Measurements from ENCODE around the gene NDUFAF3. TPM values are rescaled to one million over a fixed set of nuclear protein-coding genes. Genes with fewer than 3 reads are reported as not detected.

The NDUFAF3 gene
- polyA plus RNA-seq, 6 donors from 2014 or later = 124 to 177 (median 143) TPM

DNA sequence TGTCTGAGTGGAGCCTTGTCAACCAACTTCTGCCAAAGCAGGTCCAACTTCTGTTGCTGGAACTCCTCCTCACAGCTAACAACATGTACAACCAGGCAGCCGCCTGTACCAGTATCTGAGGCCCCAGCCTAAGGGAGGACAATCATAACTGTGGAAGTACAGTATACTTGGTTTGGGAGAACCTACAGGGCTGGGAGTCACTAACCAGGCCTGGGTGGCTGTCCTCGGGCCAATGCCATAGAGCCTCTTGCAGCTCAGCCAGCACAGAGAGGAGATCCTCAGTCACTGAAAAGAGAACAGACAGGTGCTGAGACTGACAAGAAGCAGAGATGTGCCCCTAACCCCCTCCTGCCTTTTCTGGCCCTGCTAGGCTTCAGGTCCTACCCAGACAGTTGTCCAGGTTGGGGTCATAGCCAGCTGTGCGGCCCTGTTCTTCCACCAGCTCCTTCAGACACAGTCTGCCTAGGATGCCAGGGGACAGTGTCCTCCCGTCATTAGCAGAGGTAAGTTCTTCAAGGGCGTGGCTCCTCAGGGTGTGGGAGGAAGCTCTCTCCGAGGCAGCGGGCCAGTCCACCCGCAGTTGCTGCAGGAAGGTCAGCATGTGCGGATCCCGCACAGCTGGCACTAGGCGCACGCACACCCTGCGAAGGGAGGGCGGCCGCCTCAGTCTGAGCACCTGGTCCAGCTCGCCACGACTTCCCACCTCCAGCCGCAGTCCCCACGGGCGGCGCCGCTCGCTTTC is 4.5 kb upstream of the NDUFAF3 start:
- DNase-seq (no peak), ATAC-seq (ENCODE audit: low read depth in 2 of 2) (no peak)
- Mint-ChIP-seq H3K4me3 (peak overlapping the region; percentile 87 to 98 (median 95)), H3K4me1 (peaks cover 17 to 51% (median 36%) of the 10 kb centered on the region in 3 donors), H3K36me3 (no peaks in the 10 kb centered on the region), H3K27ac (peak overlapping the region in 4 of 6 donors; percentile 26 to 81 (median 60)), H3K27me3 (no peaks in the 10 kb centered on the region), H3K9me3 (no peaks in the 10 kb centered on the region)

DNA sequence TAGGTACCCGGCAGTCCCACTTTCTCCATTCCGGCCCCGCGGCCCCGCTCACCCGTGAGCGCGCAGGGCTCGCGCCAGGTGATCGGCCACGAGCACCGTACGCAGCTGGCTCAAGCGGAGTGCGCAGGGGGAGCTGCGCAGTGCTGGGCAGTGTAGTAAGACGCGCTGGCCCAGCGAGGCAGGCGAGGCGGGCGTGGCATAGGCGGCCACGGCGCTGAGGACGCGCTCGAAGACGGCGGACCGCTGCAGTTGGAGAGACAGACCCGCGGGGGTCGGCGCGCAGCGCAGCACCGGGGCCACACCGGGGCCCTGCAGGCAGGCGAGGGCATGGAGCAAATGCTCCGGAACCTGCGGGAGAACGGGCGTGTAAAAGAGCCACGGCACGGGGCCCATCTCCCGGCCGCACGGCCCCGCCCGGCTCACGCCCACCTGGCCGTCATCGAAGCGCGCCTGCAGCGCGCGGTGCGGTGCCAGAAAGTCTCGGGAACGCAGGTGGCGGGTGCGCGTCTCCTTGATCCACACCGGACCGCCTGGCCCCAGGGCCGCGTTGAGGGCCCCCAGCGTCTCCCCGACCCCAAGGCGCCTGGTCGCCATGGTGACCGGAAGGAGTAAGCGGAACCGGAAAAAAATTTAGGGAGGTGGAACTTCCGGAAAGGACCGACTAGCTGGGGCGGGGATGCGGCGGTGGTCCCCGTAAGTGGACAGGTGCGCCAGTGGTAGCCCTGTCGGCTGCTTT is 3.8 kb upstream of the NDUFAF3 start, which contains the start of gene DALRD3:
Gene DALRD3, minus strand, starts transcription at position 610 of the 736 bp plus-strand sequence. Its CDS starts 16 bp downstream, at position 594.
- H3K27me3 Mint-ChIP-seq = no peaks in the 10 kb centered on the region
- no peaks in the 10 kb centered on the region for H3K9me3 Mint-ChIP-seq
- H3K4me3 Mint-ChIP-seq = peak within 1 kb of the TSS; percentile 87 to 98 (median 96)
- H3K27ac Mint-ChIP-seq = peak within 1 kb of the TSS; percentile 24 to 98 (median 81)
- DNase-seq = peak; percentile 68
- H3K36me3 Mint-ChIP-seq = no peaks in the 10 kb centered on the region
- peaks cover 19 to 52% (median 38%) of the 10 kb centered on the region in 3 donors for H3K4me1 Mint-ChIP-seq
- peak; percentile 6 to 9 for ATAC-seq (ENCODE audit: low read depth in 2 of 2)

GRCh38 chr3:49018707-49019006 is 3.3 kb upstream of the NDUFAF3 start:
- DNase-seq = no peak
- ATAC-seq (ENCODE audit: low read depth in 2 of 2) = no peak

GRCh38 chr3:49019941-49020329 is 2.0 kb upstream of the NDUFAF3 start:
- ATAC-seq (ENCODE audit: low read depth in 2 of 2) (no peak), DNase-seq (no peak)
- Mint-ChIP-seq H3K9me3 (no peaks in the 10 kb centered on the region), H3K4me3 (peak overlapping the region; percentile 87 to 98 (median 97)), H3K27me3 (no peaks in the 10 kb centered on the region), H3K27ac (peak overlapping the region in 4 of 6 donors; percentile 54 to 98 (median 90)), H3K36me3 (no peaks in the 10 kb centered on the region), H3K4me1 (peaks cover 12 to 59% (median 41%) of the 10 kb centered on the region in 3 donors)

More at GRCh38 chr3:49018707-49019006, 3.3 kb upstream of the NDUFAF3 start:
- no peaks in the 10 kb centered on the region for H3K27me3 Mint-ChIP-seq
- no peaks in the 10 kb centered on the region for H3K36me3 Mint-ChIP-seq
- H3K4me1 Mint-ChIP-seq = peaks cover 19 to 56% (median 38%) of the 10 kb centered on the region in 3 donors
- peak overlapping the region in 3 of 6 donors; percentile 39 to 94 (median 81) for H3K27ac Mint-ChIP-seq
- H3K4me3 Mint-ChIP-seq = peak overlapping the region; percentile 87 to 98 (median 96)
- H3K9me3 Mint-ChIP-seq = no peaks in the 10 kb centered on the region

DNA sequence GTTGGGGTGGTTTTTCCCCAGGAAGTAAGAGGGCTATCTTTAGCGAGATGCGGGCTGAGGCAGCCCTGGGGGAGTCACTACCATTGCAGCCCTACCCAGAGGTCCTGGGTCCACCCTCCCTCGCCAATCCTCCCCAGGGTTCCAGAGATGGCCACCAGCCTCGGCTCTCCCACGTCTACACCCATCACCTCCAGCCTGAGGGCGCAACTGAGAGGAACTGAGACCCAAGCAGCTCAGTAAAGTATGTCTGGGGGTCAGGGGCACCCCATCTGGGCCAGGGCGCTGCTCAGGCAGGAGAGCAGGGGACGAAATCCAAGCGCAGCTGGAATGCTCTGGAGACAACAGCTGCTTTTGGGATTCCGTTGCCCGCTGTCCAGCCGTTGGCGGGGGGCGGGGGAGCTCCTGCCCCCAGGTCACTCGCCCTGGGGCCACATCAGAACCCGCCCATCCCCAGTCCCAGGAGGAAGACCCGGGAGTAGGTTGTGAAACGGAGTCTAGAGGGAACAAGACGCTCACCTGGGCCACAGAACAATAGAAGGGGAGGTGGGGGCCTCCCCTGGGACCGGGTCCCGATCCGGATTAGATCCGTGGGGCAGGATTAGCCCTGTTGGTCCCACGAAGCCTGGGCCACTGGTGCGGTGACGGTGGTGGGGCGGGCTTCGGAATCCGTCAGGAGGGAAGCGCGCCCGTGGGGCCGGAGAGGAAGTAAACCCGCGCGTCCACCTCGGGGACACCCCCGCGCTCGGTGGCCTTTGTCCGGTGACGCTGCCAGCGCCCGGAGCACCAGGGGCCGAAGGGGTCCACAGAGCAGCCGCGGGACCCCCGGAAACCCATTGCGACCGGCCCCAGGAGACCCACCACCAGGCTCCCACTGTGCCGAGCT is 1.4 kb upstream of the NDUFAF3 start:
- Mint-ChIP-seq H3K36me3 (no peaks in the 10 kb centered on the region), H3K27ac (peak overlapping the region; percentile 54 to 98 (median 91)), H3K27me3 (no peaks in the 10 kb centered on the region), H3K9me3 (no peaks in the 10 kb centered on the region), H3K4me3 (peak overlapping the region; percentile 87 to 98 (median 97)), H3K4me1 (peaks cover 18 to 65% (median 43%) of the 10 kb centered on the region in 3 donors)
- ATAC-seq (ENCODE audit: low read depth in 2 of 2) (no peak), DNase-seq (peak; percentile 18)

- DNase-seq (peak; percentile 99), ATAC-seq (ENCODE audit: low read depth in 2 of 2) (peak; percentile 70 to 74)
- H3K27me3 Mint-ChIP-seq = no peaks in the 10 kb centered on the region
- peak overlapping the region; percentile 93 to 99 (median 98) for H3K27ac Mint-ChIP-seq
- peaks cover 22 to 72% (median 49%) of the 10 kb centered on the region in 3 donors for H3K4me1 Mint-ChIP-seq
- peak overlapping the region; percentile 87 to 98 (median 97) for H3K4me3 Mint-ChIP-seq
- H3K36me3 Mint-ChIP-seq = no peaks in the 10 kb centered on the region
- H3K9me3 Mint-ChIP-seq = no peaks in the 10 kb centered on the region
Measured at GRCh38 chr3:49021213-49021812, 608 bp upstream of the NDUFAF3 start.

GRCh38 chr3:49022688-49023171 is 809 bp downstream of the NDUFAF3 start:
- no peaks in the 10 kb centered on the region for H3K9me3 Mint-ChIP-seq
- H3K36me3 Mint-ChIP-seq = no peaks in the 10 kb centered on the region
- peak overlapping the region; percentile 91 to 98 (median 98) for H3K27ac Mint-ChIP-seq
- peak overlapping the region; percentile 89 to 98 (median 96) for H3K4me3 Mint-ChIP-seq
- H3K4me1 Mint-ChIP-seq = peaks cover 29 to 73% (median 60%) of the 10 kb centered on the region in 3 donors
- DNase-seq = no peak
- H3K27me3 Mint-ChIP-seq = no peaks in the 10 kb centered on the region
- no peak for ATAC-seq (ENCODE audit: low read depth in 2 of 2)

- Mint-ChIP-seq H3K27me3 (no peaks in the 10 kb centered on the region), H3K36me3 (no peaks in the 10 kb centered on the region), H3K9me3 (no peaks in the 10 kb centered on the region), H3K27ac (peak overlapping the region in 5 of 6 donors; percentile 15 to 98 (median 63)), H3K4me3 (peak overlapping the region; percentile 42 to 97 (median 77)), H3K4me1 (peaks cover 39 to 82% (median 67%) of the 10 kb centered on the region in 3 donors)
- ATAC-seq (ENCODE audit: low read depth in 2 of 2) (no peak), DNase-seq (no peak)
Measured at GRCh38 chr3:49023775-49024174, 1.9 kb downstream of the NDUFAF3 start.

DNA sequence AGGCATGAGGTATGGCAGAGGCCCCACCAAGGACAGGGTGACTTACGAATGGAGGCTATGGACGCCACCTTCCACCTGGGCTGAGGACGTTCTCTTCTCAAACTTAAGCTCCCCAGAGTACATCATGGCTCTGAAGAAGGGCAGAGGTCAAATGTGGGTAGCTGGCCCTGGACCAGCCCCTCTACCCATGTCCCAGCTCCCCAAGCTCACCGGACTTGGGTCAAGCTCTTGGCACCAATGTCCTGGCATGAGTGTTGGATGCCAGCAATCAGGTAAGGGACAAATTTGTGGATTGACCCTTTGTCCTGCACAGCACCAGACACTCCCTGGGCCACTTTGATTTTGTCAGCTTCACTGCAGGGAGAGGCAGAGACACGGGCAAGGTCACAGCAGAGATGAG is 2.5 kb downstream of the NDUFAF3 start:
- H3K27ac Mint-ChIP-seq = peak overlapping the region in 1 of 6 donors; percentile 24
- peaks cover 46 to 81% (median 74%) of the 10 kb centered on the region in 3 donors for H3K4me1 Mint-ChIP-seq
- DNase-seq (no peak), ATAC-seq (ENCODE audit: low read depth in 2 of 2) (no peak)
- H3K27me3 Mint-ChIP-seq = no peaks in the 10 kb centered on the region
- no peaks in the 10 kb centered on the region for H3K9me3 Mint-ChIP-seq
- H3K36me3 Mint-ChIP-seq = no peaks in the 10 kb centered on the region
- H3K4me3 Mint-ChIP-seq = peak overlapping the region in 3 of 8 donors; percentile 22 to 93 (median 70)

DNA sequence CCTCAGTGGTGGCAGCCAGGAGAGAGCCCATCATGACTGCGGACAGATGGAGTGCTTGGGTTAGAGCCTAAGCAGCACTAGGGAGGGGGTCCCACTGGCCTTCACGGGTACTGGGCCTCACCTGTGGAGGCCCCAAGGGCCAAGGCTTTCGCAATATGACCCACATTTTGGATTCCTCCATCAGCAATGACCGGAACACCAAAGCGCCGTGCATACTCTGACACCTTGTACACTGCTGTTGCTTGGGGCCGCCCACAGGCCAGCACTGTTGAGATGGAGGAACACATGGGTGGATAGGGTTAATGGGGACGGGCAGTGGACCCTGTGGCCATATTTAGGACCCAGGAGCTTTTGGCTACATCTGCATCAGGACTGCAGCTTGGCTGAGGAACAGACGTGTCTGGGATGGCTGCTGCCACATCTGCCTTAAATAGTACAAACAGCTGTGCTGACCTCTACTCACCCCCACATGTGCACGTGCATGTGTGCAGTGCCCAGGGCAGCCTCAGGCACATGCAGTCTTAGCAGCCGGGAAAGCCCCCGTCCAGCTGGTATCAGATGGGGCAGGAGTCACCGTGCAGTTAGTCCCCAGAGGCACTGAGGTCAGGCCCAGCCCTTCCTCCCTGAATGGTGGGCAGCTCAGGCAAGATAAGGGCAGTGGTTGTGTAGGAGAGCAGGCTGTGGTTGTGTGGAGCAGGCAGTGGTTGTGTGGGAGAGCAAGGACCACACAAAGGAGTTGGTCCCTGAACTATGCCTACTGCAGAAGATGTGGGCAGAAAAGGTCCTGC is 3.3 kb downstream of the NDUFAF3 start:
- DNase-seq (no peak), ATAC-seq (ENCODE audit: low read depth in 2 of 2) (no peak)
- Mint-ChIP-seq H3K27me3 (no peaks in the 10 kb centered on the region), H3K27ac (peak overlapping the region in 3 of 6 donors; percentile 69 to 87 (median 82)), H3K4me1 (peaks cover 46 to 79% (median 69%) of the 10 kb centered on the region in 3 donors), H3K9me3 (no peaks in the 10 kb centered on the region), H3K4me3 (peak overlapping the region in 2 of 8 donors; percentile 70 to 93), H3K36me3 (no peaks in the 10 kb centered on the region)

DNA sequence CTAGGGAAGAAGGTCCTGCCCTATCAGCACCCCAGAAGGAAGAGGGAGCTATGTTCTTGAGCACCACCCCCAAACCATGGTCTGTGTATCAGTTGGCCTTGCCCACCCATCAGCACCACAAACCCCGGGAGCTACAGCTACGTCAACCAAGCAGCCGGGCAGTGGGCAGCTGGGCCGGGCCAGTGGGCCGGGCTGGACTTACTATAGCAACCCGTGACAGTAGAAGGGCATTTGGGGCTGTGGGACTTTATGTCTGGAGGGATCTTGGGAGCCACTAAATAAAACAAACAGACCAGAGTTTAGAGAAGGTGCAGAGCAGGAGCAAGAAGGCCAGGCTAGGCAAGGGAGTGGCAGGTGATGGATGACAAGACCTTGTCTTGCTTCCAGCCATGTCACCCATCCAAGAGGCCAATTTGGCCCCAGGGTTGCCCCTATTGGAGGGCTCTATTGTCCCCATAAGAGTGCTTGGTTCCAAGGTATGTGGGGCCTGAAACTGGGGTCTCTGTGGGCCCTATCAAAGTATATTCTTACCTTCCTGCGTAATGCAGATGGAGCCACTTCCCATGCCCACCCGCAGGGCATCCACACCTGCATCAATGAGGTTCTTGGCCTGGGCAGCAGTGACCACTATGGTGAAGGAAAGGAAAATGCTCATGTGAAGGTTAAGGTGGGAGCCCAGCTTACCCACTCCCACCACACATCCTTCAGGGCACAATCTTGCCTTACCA is 4.0 kb downstream of the NDUFAF3 start:
- peaks cover 44 to 75% (median 64%) of the 10 kb centered on the region in 3 donors for H3K4me1 Mint-ChIP-seq
- peak overlapping the region in 2 of 8 donors; percentile 6 to 93 for H3K4me3 Mint-ChIP-seq
- no peaks in the 10 kb centered on the region for H3K27me3 Mint-ChIP-seq
- no peak for ATAC-seq (ENCODE audit: low read depth in 2 of 2)
- no peaks in the 10 kb centered on the region for H3K9me3 Mint-ChIP-seq
- no peak for DNase-seq
- H3K27ac Mint-ChIP-seq = peak overlapping the region in 4 of 6 donors; percentile 69 to 87 (median 77)
- H3K36me3 Mint-ChIP-seq = no peaks in the 10 kb centered on the region
